HG02852 (cell line): ENCODE data around the gene HPS4.
"Not testable (repeated sequence)": the region's sequence is repeated elsewhere in the genome, so short reads cannot be mapped to it uniquely, and the experiment has no call there.

Experiments
- ATAC-seq: cut with Tn5 transposase; IDR thresholded peaks from one replicate; pipeline ENCODE4 v1.9.1; 2021; ENCODE audit warnings: mild to moderate bottlenecking, moderate library complexity; ENCODE audit not compliant: unreplicated experiment

The HPS4 gene

DNA sequence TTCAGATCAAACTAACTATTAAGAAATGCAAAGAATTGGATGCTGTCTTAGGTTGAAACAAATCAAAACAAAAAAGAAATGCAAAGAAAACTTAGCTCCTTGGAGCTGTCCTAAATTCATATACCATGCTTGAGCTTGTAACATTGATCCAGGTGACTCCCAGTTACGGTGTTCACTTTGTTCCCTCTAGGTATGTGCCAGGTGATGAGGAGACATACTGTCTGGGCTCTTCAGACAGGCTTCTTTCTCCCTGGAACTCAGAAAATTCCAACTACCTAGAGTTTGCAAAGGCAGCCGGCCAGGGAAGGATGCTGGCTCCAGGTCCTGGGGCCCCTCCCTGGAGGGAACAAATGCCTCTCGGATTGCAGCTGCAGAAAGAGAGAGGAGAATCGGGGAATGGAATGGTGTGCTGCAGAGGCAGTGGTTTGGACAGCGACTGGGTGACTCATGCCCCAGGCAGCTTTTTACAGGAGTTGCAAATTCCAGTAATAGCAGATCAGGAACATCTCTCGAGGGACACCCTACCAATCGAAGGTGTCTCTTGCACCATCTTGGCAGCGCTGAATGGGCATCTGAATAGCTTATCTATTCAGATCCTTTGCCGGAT is 66.8 kb downstream of the HPS4 start:
- ATAC-seq: no peak

DNA sequence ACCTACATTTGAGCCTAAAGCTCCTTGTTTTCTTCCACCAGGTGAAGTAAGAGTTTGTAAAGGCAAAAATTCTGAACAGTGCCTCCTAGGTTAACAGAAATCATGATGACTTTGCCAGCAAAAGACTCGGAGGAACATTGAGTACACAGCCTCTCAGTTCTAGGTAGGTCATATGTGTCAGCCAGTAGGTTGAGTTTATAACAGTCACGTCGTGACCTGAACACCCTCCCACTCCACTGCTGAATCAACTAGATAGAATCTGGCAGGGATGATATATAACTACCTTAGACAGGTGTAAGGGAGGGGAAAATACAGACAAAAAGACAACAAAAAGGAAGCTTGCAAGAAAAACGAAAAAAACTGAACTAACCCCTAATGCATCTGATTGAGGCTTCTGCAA is 67.3 kb downstream of the HPS4 start:
- ATAC-seq: no peak

DNA sequence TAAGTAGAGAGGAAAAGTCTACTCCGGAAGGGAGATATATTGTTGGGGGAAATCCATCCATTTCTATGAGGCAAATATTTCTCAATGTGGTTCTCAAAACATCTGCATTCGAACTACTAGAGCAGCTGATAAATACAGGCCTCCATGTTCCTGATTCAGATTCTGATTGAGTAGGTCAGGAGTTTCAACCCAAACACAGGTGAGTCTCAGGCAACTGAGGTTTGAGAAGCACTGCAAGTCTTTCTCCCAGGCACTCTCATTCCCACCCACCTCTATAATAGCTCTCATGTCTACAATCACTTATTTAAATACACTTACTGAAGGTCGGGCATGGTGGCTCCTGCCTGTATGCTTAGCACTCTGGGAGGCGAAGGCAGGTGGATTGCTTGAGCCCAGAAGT is 69.2 kb downstream of the HPS4 start:
- ATAC-seq: no peak

DNA sequence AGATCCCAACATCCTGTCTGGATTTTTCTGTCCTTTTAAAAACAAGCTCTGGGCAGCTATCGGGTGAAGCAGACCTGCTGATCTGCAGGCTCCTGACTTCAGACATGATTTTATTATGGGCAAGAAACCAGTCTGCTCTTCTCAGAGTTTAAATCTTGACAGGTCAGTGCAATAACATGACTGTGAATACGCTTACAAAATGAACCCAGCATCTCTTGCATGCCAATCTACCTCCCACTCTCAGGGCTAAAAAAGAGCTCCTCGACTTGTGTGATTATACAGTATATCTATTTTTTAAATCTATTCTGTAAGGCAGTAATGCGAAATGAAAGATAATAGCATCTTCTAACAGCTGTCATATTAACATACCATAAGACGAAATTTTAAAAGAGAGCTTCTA is 73.2 kb downstream of the HPS4 start:
- no peak for ATAC-seq

DNA sequence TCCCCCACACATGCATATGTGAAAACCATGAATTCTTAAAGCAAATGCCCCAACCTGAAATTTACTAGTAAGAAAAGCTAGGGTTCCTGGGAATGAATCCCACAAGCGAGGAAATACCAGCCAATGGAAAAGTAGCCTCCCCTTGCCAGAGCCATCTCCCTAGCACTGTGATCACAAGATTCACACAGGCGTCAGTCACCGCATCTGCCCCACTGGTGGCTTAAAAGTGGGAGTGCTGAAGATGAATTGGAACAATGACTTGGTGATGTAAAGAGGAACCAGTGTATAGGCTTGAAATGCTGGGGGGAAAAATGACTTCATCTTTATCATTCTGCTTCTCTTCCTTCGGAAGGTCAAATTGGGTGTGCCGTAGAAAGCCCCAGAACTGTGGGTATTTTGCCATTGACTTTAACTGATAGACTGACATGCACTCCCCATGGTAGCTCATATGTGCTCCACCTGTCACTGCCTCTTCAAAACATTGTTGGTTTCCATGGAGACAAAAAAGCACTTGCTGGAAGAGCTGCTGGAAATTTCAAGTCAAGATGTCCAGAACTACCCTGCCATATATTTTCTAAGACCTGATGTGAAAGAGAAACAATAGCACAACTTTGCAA is 73.8 kb downstream of the HPS4 start:
- ATAC-seq: no peak

DNA sequence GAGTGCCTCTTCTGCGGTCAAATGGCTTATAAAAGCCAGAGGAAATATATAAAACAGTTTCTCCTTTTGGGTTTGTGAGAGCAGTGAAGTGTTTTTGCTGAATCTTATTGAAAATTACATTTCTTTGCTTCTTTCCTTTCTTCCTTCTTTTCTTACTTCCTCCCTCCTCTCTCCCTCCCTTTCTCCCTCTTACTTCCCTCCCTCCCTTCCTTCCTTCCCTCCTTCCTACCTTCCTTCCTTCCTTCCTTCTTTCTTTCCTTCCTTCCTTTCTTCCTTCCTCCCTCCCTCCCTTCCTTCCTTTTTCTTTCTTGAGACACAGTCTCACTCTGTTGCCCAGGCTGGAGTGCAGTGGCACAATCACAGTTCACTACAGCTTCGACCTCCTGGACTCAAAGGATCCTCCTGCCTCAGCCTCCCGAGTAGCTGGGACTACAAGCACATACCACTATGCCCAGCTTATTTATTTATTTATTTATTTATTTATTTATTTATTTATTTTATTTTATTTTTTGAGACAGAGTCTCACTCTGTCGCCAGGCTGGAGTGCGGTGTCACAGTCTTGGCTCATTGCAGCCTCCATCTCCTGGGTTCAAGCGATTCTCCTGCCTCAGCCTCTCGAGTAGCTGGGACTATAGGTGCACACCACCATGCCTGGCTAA is 74.9 kb downstream of the HPS4 start:
- not testable (repeated sequence) for ATAC-seq

DNA sequence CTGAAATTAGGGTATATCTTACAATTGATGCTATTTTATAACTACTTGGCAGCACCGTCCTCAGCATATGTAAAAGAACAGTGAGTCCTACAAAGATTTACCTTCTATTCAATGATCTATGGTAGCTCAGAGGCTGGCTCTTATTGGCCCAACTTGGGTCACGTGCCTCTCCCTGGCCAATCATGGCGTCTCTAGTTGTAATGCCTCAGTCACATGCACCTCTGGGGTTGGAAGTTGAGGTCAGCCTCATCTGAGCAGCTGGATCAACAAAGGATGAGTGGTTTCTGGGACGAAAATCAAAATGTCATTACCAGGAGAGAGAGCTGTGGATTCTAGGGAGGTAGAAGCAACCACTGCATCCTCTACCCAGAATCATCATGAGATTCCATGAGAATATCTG is 77.5 kb downstream of the HPS4 start:
- no peak for ATAC-seq

DNA sequence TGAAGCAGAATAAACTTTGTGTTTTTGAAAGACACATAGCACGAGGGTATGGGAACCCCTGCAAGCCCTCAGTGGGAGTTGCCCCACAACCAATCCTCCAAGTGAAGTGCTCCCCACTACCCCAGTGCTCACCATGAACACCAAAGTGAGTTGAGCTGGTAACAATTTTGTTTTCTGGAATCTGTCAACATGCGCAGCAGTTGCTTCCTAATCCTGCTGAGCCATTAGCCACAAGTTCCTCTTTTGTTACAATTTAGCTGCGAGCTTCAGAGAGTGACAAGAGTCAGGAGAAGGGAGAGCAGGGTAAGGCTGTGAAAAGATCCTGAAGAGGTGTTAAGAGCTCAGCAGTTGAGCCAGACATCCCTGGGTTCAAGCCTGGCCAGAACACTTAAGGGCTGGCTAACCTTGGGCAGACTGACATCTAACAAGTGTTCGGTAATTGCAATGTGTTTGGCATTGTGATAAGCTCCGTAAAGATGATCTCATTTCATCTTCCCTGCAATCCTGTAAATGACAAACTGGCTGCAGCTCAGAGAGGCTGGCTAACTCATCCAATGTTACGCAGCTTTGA is 78.6 kb downstream of the HPS4 start:
- ATAC-seq: no peak

DNA sequence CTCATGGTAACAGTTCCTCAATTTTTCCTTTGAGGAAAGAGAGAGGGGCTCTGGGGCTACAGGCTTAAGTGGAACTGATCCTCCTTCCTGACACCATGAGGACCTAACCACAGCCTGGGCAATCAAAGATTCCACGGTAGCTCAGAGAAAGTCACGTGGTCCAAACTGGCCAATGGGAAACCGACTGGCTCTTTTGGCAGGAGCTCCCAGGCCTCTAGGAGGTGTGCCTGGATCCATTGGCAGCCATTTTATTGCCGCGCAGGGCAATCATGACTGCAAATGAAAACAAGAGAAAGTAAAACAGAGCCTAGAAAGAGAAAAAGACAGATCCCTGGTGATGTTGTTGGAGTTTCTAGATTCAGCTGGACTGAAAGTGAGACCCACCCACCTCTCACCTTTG is 81.9 kb downstream of the HPS4 start:
- ATAC-seq: no peak
